ENCODE results near the gene PLK2. TPM values are rescaled to one million over a fixed set of nuclear protein-coding genes. Genes with fewer than 3 reads are reported as not detected.

Gene PLK2
- total RNA-seq, 1 experiment from 2014 or later: 31.9 TPM

- no peaks in the 10 kb centered on the region for H3K27me3 ChIP-seq (replicated peaks; ENCODE audit: control insufficient read depth, insufficient read depth, low read length)
- TF ChIP-seq CTCF (IDR thresholded peaks at IDR 0.05; ENCODE audit: insufficient read depth in 1 of 2, low read depth in 1 of 2, low read length in 1 of 2, severe bottlenecking in 1 of 2, unreplicated experiment in 1 of 2): peak; percentile 78 to 88
- peaks cover 44% of the 10 kb centered on the region for H3K36me3 Mint-ChIP-seq (ENCODE audit: insufficient read depth, unreplicated experiment)
- H3K4me1 ChIP-seq: peaks cover 17% of the 10 kb centered on the region
- POLR2A ChIA-PET: interaction anchor here (0.6 kb wide), 1 partner anchor 810 kb away, joined by 3 read pairs; no protein-coding TSS in a partner anchor
- intact Hi-C loops (cut with micrococcal nuclease; ENCODE audit: unreplicated experiment): loop anchor here (1.0 to 10.0 kb wide), 10 partner anchors 119 to 1556 kb away; partner anchors contain the start of gene SETD9
- no peaks in the 10 kb centered on the region for H3K36me3 ChIP-seq (ENCODE audit: control insufficient read depth, insufficient read depth, low read length)
- peak overlapping the region; percentile 94 for H3K27ac Mint-ChIP-seq (ENCODE audit: unreplicated experiment)
- no peaks in the 10 kb centered on the region for H3K9me3 Mint-ChIP-seq (ENCODE audit: unreplicated experiment)
- peak; percentile 91 to 93 for DNase-seq
- H3K27me3 Mint-ChIP-seq (ENCODE audit: insufficient read depth, unreplicated experiment): no peaks in the 10 kb centered on the region
- peak overlapping the region; percentile 94 for H3K4me3 Mint-ChIP-seq (ENCODE audit: unreplicated experiment)
- H3K4me3 ChIP-seq (ENCODE audit: low read depth, low read length): peak overlapping the region; percentile 99
- no peaks in the 10 kb centered on the region for H3K9me3 ChIP-seq
- no TSS peak for BruUV-seq (replicated peaks)
- CTCF ChIA-PET: interaction anchor here (0.7 to 3.2 kb wide), 9 partner anchors 571 to 1163 kb away, joined by 3 to 33 read pairs (median 8); no protein-coding TSS in a partner anchor
- peaks cover 24% of the 10 kb centered on the region for H3K4me1 Mint-ChIP-seq (ENCODE audit: low read depth, unreplicated experiment)
Observed at GRCh38 chr5:58460732-58461286, 923 bp upstream of the PLK2 start.

GRCh38 chr5:58459146-58460001 lies 512 bp downstream of the PLK2 start:
- peaks cover 58% of the 10 kb centered on the region for H3K36me3 Mint-ChIP-seq (ENCODE audit: insufficient read depth, unreplicated experiment)
- Histone ChIP-seq H3K27me3 (replicated peaks; ENCODE audit: control insufficient read depth, insufficient read depth, low read length) (no peaks in the 10 kb centered on the region), H3K9me3 (no peaks in the 10 kb centered on the region), H3K4me1 (peaks cover 17% of the 10 kb centered on the region), H3K36me3 (ENCODE audit: control insufficient read depth, insufficient read depth, low read length) (peaks cover 3% of the 10 kb centered on the region; the same call in 1 of the 2 replicates), H3K4me3 (ENCODE audit: low read depth, low read length) (peak overlapping the region; percentile 99)
- ChIA-PET POLR2A (interaction anchor here (0.6 to 1.0 kb wide), 4 partner anchors 17 to 302 kb away, joined by 3 to 5 read pairs (median 4); no protein-coding TSS in a partner anchor), CTCF (interaction anchor here (1.2 to 1.8 kb wide), 4 partner anchors 569 to 809 kb away, joined by 3 to 11 read pairs (median 5); no protein-coding TSS in a partner anchor)
- no peaks in the 10 kb centered on the region for H3K9me3 Mint-ChIP-seq (ENCODE audit: unreplicated experiment)
- no peak for TF ChIP-seq CTCF (IDR thresholded peaks at IDR 0.05; ENCODE audit: insufficient read depth in 1 of 2, low read depth in 1 of 2, low read length in 1 of 2, severe bottlenecking in 1 of 2, unreplicated experiment in 1 of 2)
- DNase-seq: peak; percentile 41 to 47
- peak overlapping the region; percentile 94 for H3K4me3 Mint-ChIP-seq (ENCODE audit: unreplicated experiment)
- peak overlapping the region; percentile 94 for H3K27ac Mint-ChIP-seq (ENCODE audit: unreplicated experiment)
- no peaks in the 10 kb centered on the region for H3K27me3 Mint-ChIP-seq (ENCODE audit: insufficient read depth, unreplicated experiment)
- H3K4me1 Mint-ChIP-seq (ENCODE audit: low read depth, unreplicated experiment): peaks cover 24% of the 10 kb centered on the region
- BruUV-seq (replicated peaks): no TSS peak
- intact Hi-C loops (cut with micrococcal nuclease; ENCODE audit: unreplicated experiment): loop anchor here (1.0 to 10.0 kb wide), 10 partner anchors 117 to 1555 kb away; partner anchors contain the start of gene SETD9

- Mint-ChIP-seq H3K36me3 (ENCODE audit: insufficient read depth, unreplicated experiment) (peaks cover 64% of the 10 kb centered on the region), H3K4me3 (ENCODE audit: unreplicated experiment) (peak overlapping the region; percentile 94), H3K4me1 (ENCODE audit: low read depth, unreplicated experiment) (peaks cover 24% of the 10 kb centered on the region), H3K27ac (ENCODE audit: unreplicated experiment) (peak overlapping the region; percentile 94), H3K9me3 (ENCODE audit: unreplicated experiment) (no peaks in the 10 kb centered on the region), H3K27me3 (ENCODE audit: insufficient read depth, unreplicated experiment) (no peaks in the 10 kb centered on the region)
- H3K36me3 ChIP-seq (ENCODE audit: control insufficient read depth, insufficient read depth, low read length): peaks cover 3% of the 10 kb centered on the region; the same call in 1 of the 2 replicates
- peak in 1 of 2 experiments; percentile 10 for DNase-seq
- peaks cover 17% of the 10 kb centered on the region for H3K4me1 ChIP-seq
- intact Hi-C loops (cut with micrococcal nuclease; ENCODE audit: unreplicated experiment): no loop called here
- peak overlapping the region; percentile 99 for H3K4me3 ChIP-seq (ENCODE audit: low read depth, low read length)
- BruUV-seq (replicated peaks): no TSS peak
- POLR2A ChIA-PET: interaction anchor here (0.6 to 1.0 kb wide), 5 partner anchors 16 to 661 kb away, joined by 3 to 5 read pairs (median 4); no protein-coding TSS in a partner anchor
- no peak for TF ChIP-seq CTCF (IDR thresholded peaks at IDR 0.05; ENCODE audit: insufficient read depth in 1 of 2, low read depth in 1 of 2, low read length in 1 of 2, severe bottlenecking in 1 of 2, unreplicated experiment in 1 of 2)
- CTCF ChIA-PET: interaction anchor here (1.2 to 1.6 kb wide), 3 partner anchors 569 to 679 kb away, joined by 3 to 5 read pairs (median 5); no protein-coding TSS in a partner anchor
- no peaks in the 10 kb centered on the region for H3K9me3 ChIP-seq
- no peaks in the 10 kb centered on the region for H3K27me3 ChIP-seq (replicated peaks; ENCODE audit: control insufficient read depth, insufficient read depth, low read length)
Observed at GRCh38 chr5:58458743-58459145, 1.1 kb downstream of the PLK2 start.

All from Caco-2 (cell line).